GF-D8 (cell line): ENCODE results near the gene C3orf22.
"Not testable (repeated sequence)": the region's sequence is repeated elsewhere in the genome, so short reads cannot be mapped to it uniquely, and the experiment has no call there.

Experiments
- DNase-seq: peaks from one replicate; lab custom pipeline; 2025; lab: John Stamatoyannopoulos, UW

C3orf22 gene

GRCh38 chr3:126542340-126543241 is 16.1 kb downstream of the C3orf22 start:
- no peak for DNase-seq

DNA sequence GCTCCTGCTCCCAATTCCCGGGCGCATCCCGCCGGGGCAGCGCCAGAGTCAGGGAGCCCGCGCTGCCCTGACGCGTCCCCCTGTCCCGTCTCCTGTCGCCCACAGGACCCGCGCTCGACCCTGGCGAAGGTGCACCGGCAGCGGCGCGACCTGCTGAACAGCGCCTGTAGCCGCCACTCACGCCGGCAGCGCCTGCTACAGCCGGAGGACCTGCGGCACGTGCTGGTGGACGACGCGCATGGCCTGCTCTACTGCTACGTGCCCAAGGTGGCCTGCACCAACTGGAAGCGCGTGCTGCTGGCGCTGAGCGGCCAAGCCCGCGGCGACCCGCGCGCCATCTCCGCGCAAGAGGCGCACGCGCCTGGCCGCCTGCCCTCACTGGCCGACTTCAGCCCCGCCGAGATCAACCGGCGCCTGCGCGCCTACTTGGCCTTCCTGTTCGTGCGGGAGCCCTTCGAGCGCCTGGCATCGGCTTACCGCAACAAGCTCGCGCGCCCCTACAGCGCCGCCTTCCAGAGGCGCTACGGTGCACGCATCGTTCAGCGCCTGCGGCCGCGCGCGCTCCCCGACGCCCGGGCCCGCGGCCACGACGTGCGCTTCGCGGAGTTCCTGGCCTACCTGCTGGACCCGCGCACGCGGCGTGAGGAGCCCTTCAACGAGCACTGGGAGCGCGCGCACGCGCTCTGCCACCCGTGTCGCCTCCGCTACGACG is 16.9 kb downstream of the C3orf22 start:
- DNase-seq = no peak

- peak; percentile 47 for DNase-seq
Observed at GRCh38 chr3:126540951-126541627, 17.6 kb downstream of the C3orf22 start.

- peak; percentile 84 for DNase-seq
Observed at GRCh38 chr3:126540342-126540849, 18.3 kb downstream of the C3orf22 start.

DNA sequence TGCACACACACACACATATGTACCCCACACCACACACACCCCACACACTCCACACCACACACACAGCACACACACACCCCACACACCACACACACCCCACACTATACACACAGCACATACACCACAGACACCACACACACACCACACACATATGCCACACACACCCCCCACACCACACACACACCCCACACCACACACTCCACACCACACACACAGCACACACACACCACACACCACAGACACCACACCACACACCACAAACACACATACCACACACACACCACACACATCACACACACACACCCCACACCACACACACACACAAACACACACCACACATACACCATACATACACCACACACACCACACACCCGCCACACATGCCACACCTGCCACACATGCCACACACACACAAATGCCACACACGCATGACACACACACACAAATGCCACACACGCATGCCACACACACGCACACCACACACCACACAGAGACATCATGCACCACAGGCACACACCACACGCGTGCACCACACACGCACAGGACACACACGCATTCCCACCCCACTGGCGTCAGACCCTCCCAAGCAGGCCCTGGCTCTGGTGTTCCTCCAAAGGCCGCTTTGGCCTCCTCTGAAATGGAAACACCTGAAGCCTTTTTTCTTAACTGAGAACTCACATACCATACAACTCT is 19.0 kb downstream of the C3orf22 start:
- DNase-seq = no peak

DNA sequence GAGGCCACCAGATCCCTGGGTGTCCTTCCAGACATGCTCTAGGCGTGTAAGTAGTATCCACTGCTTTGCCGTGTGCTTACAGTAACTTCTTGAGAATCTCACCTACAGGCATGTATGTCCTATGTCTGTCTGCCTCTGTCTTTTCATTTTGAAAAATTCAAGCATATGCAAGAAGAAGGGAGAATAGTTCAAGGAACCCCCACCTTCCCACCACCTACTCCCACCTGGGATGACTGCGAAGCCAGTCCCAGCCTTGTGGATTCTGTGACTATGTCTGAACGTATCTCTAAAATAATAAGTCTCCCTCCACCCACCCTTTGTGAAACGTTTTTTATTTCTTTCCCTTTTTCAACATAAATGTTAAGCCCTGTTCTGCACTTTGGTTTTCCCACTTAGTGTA is 19.8 kb downstream of the C3orf22 start:
- no peak for DNase-seq

GRCh38 chr3:126538316-126538715 is 20.4 kb downstream of the C3orf22 start:
- DNase-seq = no peak

GRCh38 chr3:126537730-126538281 is 20.9 kb downstream of the C3orf22 start:
- DNase-seq = no peak

- DNase-seq = no peak
Observed at GRCh38 chr3:126537116-126537729, 21.5 kb downstream of the C3orf22 start.

DNA sequence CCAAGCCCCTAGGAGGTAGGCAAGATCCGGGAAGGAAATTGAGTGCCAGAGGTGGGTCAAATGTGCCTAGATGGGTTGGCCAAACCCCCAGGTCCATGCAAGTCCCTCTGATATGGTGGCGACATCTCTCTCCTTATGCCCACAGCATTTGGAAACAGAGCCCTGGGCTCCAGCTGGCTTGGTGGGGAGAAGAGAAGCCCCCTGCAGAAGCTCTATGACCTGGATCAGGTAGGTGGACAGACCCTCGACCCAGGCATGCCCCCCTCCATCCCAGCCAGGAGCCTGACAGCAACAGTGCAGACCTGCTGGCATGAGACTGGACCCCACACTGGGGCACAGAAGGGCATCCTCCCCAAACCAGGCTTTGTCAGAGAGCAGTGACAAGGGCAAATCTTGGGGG is 22.6 kb downstream of the C3orf22 start:
- DNase-seq = no peak

DNA sequence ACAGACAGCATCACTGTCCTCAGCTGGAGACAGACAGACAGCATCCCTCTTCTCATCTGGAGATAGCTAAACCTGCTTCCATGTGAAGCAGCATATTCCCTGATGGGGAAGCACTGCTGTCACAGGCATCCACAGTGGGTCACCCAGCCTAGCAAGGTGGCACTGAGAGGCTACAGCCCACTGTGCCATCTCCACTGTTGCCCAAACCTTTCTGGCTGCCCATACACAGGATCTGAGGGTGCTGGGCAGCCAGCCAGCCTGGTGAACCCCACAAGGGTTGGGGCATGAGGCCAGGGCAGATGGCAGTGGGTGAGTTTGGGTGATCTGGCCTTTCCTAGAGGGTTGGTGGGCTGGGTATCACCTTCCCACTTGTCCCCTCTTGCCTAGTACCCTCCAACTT is 23.1 kb downstream of the C3orf22 start:
- no peak for DNase-seq

DNA sequence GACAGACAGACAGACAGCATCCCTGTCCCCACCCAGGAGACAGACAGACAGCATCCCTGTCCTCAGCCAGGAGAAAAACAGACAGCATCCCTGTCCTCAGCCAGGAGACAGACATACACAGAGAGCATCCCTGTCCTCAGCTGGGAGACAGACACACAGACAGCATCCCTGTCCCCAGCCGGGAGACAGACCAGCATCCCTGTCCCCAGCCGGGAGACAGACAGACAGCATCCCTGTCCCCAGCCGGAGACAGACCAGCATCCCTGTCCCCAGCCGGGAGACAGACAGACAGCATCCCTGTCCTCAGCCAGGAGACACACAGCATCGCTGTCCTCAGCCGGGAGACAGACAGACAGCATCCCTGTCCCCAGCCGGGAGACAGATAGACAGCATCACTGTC is 24.0 kb downstream of the C3orf22 start:
- DNase-seq = not testable (repeated sequence)

- no peak for DNase-seq
Observed at GRCh38 chr3:126533506-126533905, 25.2 kb downstream of the C3orf22 start.

GRCh38 chr3:126531051-126531330 is 27.7 kb downstream of the C3orf22 start:
- DNase-seq = no peak

- DNase-seq = peak; percentile 95
Observed at GRCh38 chr3:126530171-126531050, 28.3 kb downstream of the C3orf22 start.

- DNase-seq = no peak
Observed at GRCh38 chr3:126529585-126530170, 29.1 kb downstream of the C3orf22 start.

DNA sequence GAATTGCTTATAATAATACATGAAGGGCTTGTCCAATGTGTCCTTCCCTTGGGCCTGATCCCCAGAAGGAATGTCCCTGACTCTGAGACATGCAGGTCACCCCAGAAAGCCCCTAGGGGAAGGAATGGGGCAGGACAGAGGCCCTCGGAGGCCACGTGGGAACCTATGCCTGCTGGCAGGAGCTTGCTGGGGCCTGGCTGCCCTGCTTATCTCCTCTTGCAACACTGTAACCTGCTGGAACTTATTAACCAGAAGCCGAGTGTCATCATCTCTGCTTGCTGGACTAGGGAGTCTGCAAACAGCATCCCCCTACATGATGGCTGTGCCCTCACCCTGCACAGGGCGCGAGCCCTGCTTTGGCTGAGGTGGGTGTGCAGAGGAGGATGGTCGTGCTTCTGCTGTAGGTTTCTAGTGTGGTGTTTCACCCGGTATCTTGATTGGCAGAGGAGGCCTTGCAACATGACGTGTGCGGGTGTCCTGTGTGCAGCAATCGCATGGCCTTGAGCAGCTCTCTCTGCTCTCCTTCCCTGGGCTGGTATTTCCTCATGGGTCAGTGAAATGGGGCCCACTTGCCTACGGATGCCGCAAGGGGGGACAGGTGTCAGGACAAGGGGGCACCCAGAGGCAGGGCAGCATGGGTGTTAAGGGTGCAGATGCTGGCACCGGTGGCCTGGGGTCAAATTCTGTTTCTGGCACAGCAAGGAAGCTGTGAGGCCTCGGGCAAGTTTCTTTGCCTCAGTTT is 29.8 kb downstream of the C3orf22 start:
- DNase-seq = peak; percentile 82

DNA sequence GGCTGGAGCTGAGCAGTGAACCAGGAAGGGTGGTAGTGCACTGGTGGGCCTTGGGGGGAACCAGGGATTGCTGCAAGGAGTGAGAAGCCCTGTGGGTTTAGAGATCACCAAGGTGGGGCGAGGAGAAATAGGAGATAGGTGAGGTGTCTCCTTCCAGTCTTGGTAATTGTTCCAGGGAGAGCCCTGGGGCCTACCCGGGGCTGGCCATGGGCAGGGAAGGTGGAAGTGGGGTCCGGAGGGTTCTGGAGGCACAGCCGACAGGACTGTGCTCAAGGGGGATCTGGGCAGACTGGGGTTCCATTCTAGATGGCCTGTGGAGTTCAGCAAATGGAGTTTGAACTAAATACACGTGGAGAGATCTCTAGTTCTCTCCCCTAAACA is 30.3 kb downstream of the C3orf22 start:
- no peak for DNase-seq
